DOHH2 (cell line): ENCODE data around the gene C1QTNF1.

Experiments used
- CTCF ChIP-seq: fragments of 200-600 bp; sonication (generic); IDR thresholded peaks from one replicate; pipeline ENCODE4 v1.5.1; 2014; ENCODE audit warnings: antibody characterized with exemption, mild to moderate bottlenecking, low read depth, low read length; ENCODE audit not compliant: poor library complexity, severe bottlenecking
- EZH2phosphoT487 ChIP-seq: fragments of 200-600 bp; sonication (generic); IDR thresholded peaks from 2 replicates; pipeline ENCODE4 v1.6.1; 2017; ENCODE audit warnings: borderline replicate concordance, mild to moderate bottlenecking, antibody characterized with exemption, low read length, moderate library complexity, mixed read lengths

- no peak for TF ChIP-seq CTCF
- TF ChIP-seq EZH2phosphoT487 = no peak
These were observed 68.6 kb downstream of the C1QTNF1 start for GRCh38 chr17:79092567-79092966.
